ENCODE measurements around the gene PRKRA. TPM values are rescaled to one million over a fixed set of nuclear protein-coding genes. Genes with fewer than 3 reads are reported as not detected.

Gene PRKRA
- total and polyA plus RNA-seq, 4 experiments from 2014 or later: 51.0 to 83.0 (median 54.7) TPM

- H3K27me3 ChIP-seq (ENCODE audit: insufficient read depth, low read length): no peaks in the 10 kb centered on the region
- H3K36me3 ChIP-seq (ENCODE audit: insufficient read depth, low read length): no peaks in the 10 kb centered on the region
- H3K27ac Mint-ChIP-seq: no peak overlapping the region
- H3K4me1 Mint-ChIP-seq: no peaks in the 10 kb centered on the region
- H3K9me3 Mint-ChIP-seq: no peaks in the 10 kb centered on the region
- H3K4me3 Mint-ChIP-seq: no peak overlapping the region
- H3K4me3 ChIP-seq (ENCODE audit: low read length in 2 of 2): no peak overlapping the region
- no peaks in the 10 kb centered on the region for H3K9me3 ChIP-seq (ENCODE audit: control insufficient read depth in 1 of 2, low read length in 2 of 2)
- ChIA-PET POLR2A (ENCODE audit: partially characterized antibody) (interaction anchor here (1.8 kb wide), 1 partner anchor 18 kb away, joined by 9 read pairs; no protein-coding TSS in a partner anchor), CTCF (ENCODE audit: partially characterized antibody) (interaction anchor here (0.6 to 16.7 kb wide), 7 partner anchors 9 to 1532 kb away, joined by 3 to 256 read pairs (median 5); no protein-coding TSS in a partner anchor)
- no peak for DNase-seq
- H3K4me1 ChIP-seq (ENCODE audit: insufficient read depth, low read length): no peaks in the 10 kb centered on the region
- H3K36me3 Mint-ChIP-seq: no peaks in the 10 kb centered on the region
- no peak overlapping the region for H3K27ac ChIP-seq (ENCODE audit: low read depth, low read length)
- H3K27me3 Mint-ChIP-seq: peaks cover 0 to 3% of the 10 kb centered on the region in 2 donors
- intact Hi-C loops (cut with micrococcal nuclease): loop anchor here (2.0 to 5.0 kb wide), 3 partner anchors 127 to 516 kb away; partner anchors contain the start of gene RBM45
Observed at GRCh38 chr2:178395941-178396570, 54.9 kb downstream of the PRKRA start.

- Mint-ChIP-seq H3K4me3 (no peak overlapping the region), H3K36me3 (no peaks in the 10 kb centered on the region), H3K27me3 (peaks cover 0 to 3% of the 10 kb centered on the region in 2 donors), H3K4me1 (no peaks in the 10 kb centered on the region), H3K9me3 (no peaks in the 10 kb centered on the region), H3K27ac (no peak overlapping the region)
- H3K27ac ChIP-seq (ENCODE audit: low read depth, low read length): no peak overlapping the region
- no peak for DNase-seq
- intact Hi-C loops (cut with micrococcal nuclease): loop anchor here (5.0 kb wide), 2 partner anchors 283 to 517 kb away; partner anchors contain the start of gene RBM45
- no peaks in the 10 kb centered on the region for H3K36me3 ChIP-seq (ENCODE audit: insufficient read depth, low read length)
- H3K9me3 ChIP-seq (ENCODE audit: control insufficient read depth in 1 of 2, low read length in 2 of 2): no peaks in the 10 kb centered on the region
- no peaks in the 10 kb centered on the region for H3K4me1 ChIP-seq (ENCODE audit: insufficient read depth, low read length)
- H3K27me3 ChIP-seq (ENCODE audit: insufficient read depth, low read length): no peaks in the 10 kb centered on the region
- H3K4me3 ChIP-seq (ENCODE audit: low read length in 2 of 2): no peak overlapping the region
- CTCF ChIA-PET (ENCODE audit: partially characterized antibody): interaction anchor here (0.7 to 16.7 kb wide), 7 partner anchors 9 to 501 kb away, joined by 3 to 256 read pairs (median 4); no protein-coding TSS in a partner anchor
- POLR2A ChIA-PET (ENCODE audit: partially characterized antibody): interaction anchor here (1.4 to 1.6 kb wide), 2 partner anchors 9 to 56 kb away, joined by 4 to 6 read pairs; partner anchors contain the start of genes PJVK and PRKRA
Observed at GRCh38 chr2:178395295-178395694, 55.7 kb downstream of the PRKRA start.

- POLR2A ChIA-PET (ENCODE audit: partially characterized antibody): interaction anchor here (1.4 to 1.6 kb wide), 2 partner anchors 9 to 56 kb away, joined by 4 to 6 read pairs; partner anchors contain the start of genes PJVK and PRKRA
- H3K4me3 Mint-ChIP-seq: no peak overlapping the region
- intact Hi-C loops (cut with micrococcal nuclease): loop anchor here (5.0 kb wide), 2 partner anchors 283 to 517 kb away; partner anchors contain the start of gene RBM45
Observed at GRCh38 chr2:178394859-178395258, 56.1 kb downstream of the PRKRA start.

GRCh38 chr2:178392215-178392614 is 58.8 kb downstream of the PRKRA start:
- H3K36me3 ChIP-seq (ENCODE audit: insufficient read depth, low read length): no peaks in the 10 kb centered on the region
- no peak overlapping the region for H3K4me3 ChIP-seq (ENCODE audit: low read length in 2 of 2)
- Mint-ChIP-seq H3K27ac (no peak overlapping the region), H3K9me3 (no peaks in the 10 kb centered on the region), H3K4me1 (peaks cover 0 to 2% (median under 1%) of the 10 kb centered on the region in 4 donors), H3K27me3 (peaks cover 0 to 3% of the 10 kb centered on the region in 2 donors), H3K4me3 (no peak overlapping the region), H3K36me3 (no peaks in the 10 kb centered on the region)
- H3K9me3 ChIP-seq (ENCODE audit: control insufficient read depth in 1 of 2, low read length in 2 of 2): no peaks in the 10 kb centered on the region
- ChIA-PET CTCF (ENCODE audit: partially characterized antibody) (interaction anchor here (0.7 to 16.7 kb wide), 3 partner anchors 23 to 368 kb away, joined by 3 to 256 read pairs (median 3); no protein-coding TSS in a partner anchor), POLR2A (ENCODE audit: partially characterized antibody) (no interaction called here)
- H3K27ac ChIP-seq (ENCODE audit: low read depth, low read length): no peak overlapping the region
- H3K4me1 ChIP-seq (ENCODE audit: insufficient read depth, low read length): no peaks in the 10 kb centered on the region
- intact Hi-C loops (cut with micrococcal nuclease): no loop called here
- DNase-seq: no peak
- no peaks in the 10 kb centered on the region for H3K27me3 ChIP-seq (ENCODE audit: insufficient read depth, low read length)

More at GRCh38 chr2:178394859-178395258, 56.1 kb downstream of the PRKRA start:
- no peak overlapping the region for H3K27ac ChIP-seq (ENCODE audit: low read depth, low read length)
- Mint-ChIP-seq H3K9me3 (no peaks in the 10 kb centered on the region), H3K4me1 (no peaks in the 10 kb centered on the region), H3K27ac (no peak overlapping the region), H3K36me3 (no peaks in the 10 kb centered on the region), H3K27me3 (peaks cover 0 to 3% of the 10 kb centered on the region in 2 donors)
- CTCF ChIA-PET (ENCODE audit: partially characterized antibody): interaction anchor here (0.7 to 16.7 kb wide), 6 partner anchors 9 to 253 kb away, joined by 3 to 256 read pairs (median 5); no protein-coding TSS in a partner anchor
- no peaks in the 10 kb centered on the region for H3K27me3 ChIP-seq (ENCODE audit: insufficient read depth, low read length)
- no peaks in the 10 kb centered on the region for H3K4me1 ChIP-seq (ENCODE audit: insufficient read depth, low read length)
- no peak for DNase-seq
- no peak overlapping the region for H3K4me3 ChIP-seq (ENCODE audit: low read length in 2 of 2)
- no peaks in the 10 kb centered on the region for H3K36me3 ChIP-seq (ENCODE audit: insufficient read depth, low read length)
- H3K9me3 ChIP-seq (ENCODE audit: control insufficient read depth in 1 of 2, low read length in 2 of 2): no peaks in the 10 kb centered on the region

- POLR2A ChIA-PET (ENCODE audit: partially characterized antibody): no interaction called here
- Mint-ChIP-seq H3K9me3 (no peaks in the 10 kb centered on the region), H3K4me3 (no peak overlapping the region), H3K27ac (no peak overlapping the region), H3K36me3 (no peaks in the 10 kb centered on the region), H3K27me3 (peaks cover 0 to 3% of the 10 kb centered on the region in 2 donors), H3K4me1 (peaks cover 0 to 8% (median 1%) of the 10 kb centered on the region in 4 donors)
- H3K27ac ChIP-seq (ENCODE audit: low read depth, low read length): no peak overlapping the region
- intact Hi-C loops (cut with micrococcal nuclease): no loop called here
- H3K9me3 ChIP-seq (ENCODE audit: control insufficient read depth in 1 of 2, low read length in 2 of 2): no peaks in the 10 kb centered on the region
- no peak overlapping the region for H3K4me3 ChIP-seq (ENCODE audit: low read length in 2 of 2)
- DNase-seq: no peak
- no peaks in the 10 kb centered on the region for H3K4me1 ChIP-seq (ENCODE audit: insufficient read depth, low read length)
- no peaks in the 10 kb centered on the region for H3K36me3 ChIP-seq (ENCODE audit: insufficient read depth, low read length)
- CTCF ChIA-PET (ENCODE audit: partially characterized antibody): interaction anchor here (1.1 to 16.7 kb wide), 2 partner anchors 8 to 23 kb away, joined by 3 to 256 read pairs; no protein-coding TSS in a partner anchor
- no peaks in the 10 kb centered on the region for H3K27me3 ChIP-seq (ENCODE audit: insufficient read depth, low read length)
Observed at GRCh38 chr2:178391701-178392100, 59.3 kb downstream of the PRKRA start.

- no peaks in the 10 kb centered on the region for H3K9me3 Mint-ChIP-seq
- peaks cover 0 to 3% of the 10 kb centered on the region in 2 donors for H3K27me3 Mint-ChIP-seq
- H3K4me3 Mint-ChIP-seq: no peak overlapping the region
- peaks cover 0 to 8% (median 1%) of the 10 kb centered on the region in 4 donors for H3K4me1 Mint-ChIP-seq
- Histone ChIP-seq H3K27me3 (ENCODE audit: insufficient read depth, low read length) (no peaks in the 10 kb centered on the region), H3K36me3 (ENCODE audit: insufficient read depth, low read length) (no peaks in the 10 kb centered on the region), H3K9me3 (ENCODE audit: control insufficient read depth in 1 of 2, low read length in 2 of 2) (no peaks in the 10 kb centered on the region), H3K4me1 (ENCODE audit: insufficient read depth, low read length) (no peaks in the 10 kb centered on the region), H3K27ac (ENCODE audit: low read depth, low read length) (no peak overlapping the region), H3K4me3 (ENCODE audit: low read length in 2 of 2) (no peak overlapping the region)
- DNase-seq: no peak
- ChIA-PET CTCF (ENCODE audit: partially characterized antibody) (no interaction called here), POLR2A (ENCODE audit: partially characterized antibody) (no interaction called here)
- H3K36me3 Mint-ChIP-seq: no peaks in the 10 kb centered on the region
- H3K27ac Mint-ChIP-seq: no peak overlapping the region
- intact Hi-C loops (cut with micrococcal nuclease): no loop called here
Observed at GRCh38 chr2:178388287-178388686, 62.7 kb downstream of the PRKRA start.

GRCh38 chr2:178386986-178387597 is 63.9 kb downstream of the PRKRA start:
- Histone ChIP-seq H3K27ac (ENCODE audit: low read depth, low read length) (no peak overlapping the region), H3K4me1 (ENCODE audit: insufficient read depth, low read length) (no peaks in the 10 kb centered on the region), H3K36me3 (ENCODE audit: insufficient read depth, low read length) (no peaks in the 10 kb centered on the region), H3K9me3 (ENCODE audit: control insufficient read depth in 1 of 2, low read length in 2 of 2) (no peaks in the 10 kb centered on the region), H3K4me3 (ENCODE audit: low read length in 2 of 2) (no peak overlapping the region), H3K27me3 (ENCODE audit: insufficient read depth, low read length) (no peaks in the 10 kb centered on the region)
- peaks cover 0 to 8% (median 1%) of the 10 kb centered on the region in 4 donors for H3K4me1 Mint-ChIP-seq
- no peaks in the 10 kb centered on the region for H3K9me3 Mint-ChIP-seq
- no peak for DNase-seq
- CTCF ChIA-PET (ENCODE audit: partially characterized antibody): no interaction called here
- no peaks in the 10 kb centered on the region for H3K36me3 Mint-ChIP-seq
- POLR2A ChIA-PET (ENCODE audit: partially characterized antibody): no interaction called here
- intact Hi-C loops (cut with micrococcal nuclease): no loop called here
- no peak overlapping the region for H3K4me3 Mint-ChIP-seq
- H3K27me3 Mint-ChIP-seq: peaks cover 0 to 4% of the 10 kb centered on the region in 2 donors
- no peak overlapping the region for H3K27ac Mint-ChIP-seq

All from CD4-positive, alpha-beta memory T cell (primary cell).